CD4-positive, alpha-beta T cell treated with Interleukin-6 at 100 ng/mL for 8 hours (primary cell): Measurements from ENCODE around the gene GALNT15.

Experiments used
- DNase-seq: peaks from one replicate; pipeline ENCODE4 v3.0.0-alpha.2; 2020; ENCODE audit warnings: mixed read lengths, low spot score

GALNT15 gene

DNA sequence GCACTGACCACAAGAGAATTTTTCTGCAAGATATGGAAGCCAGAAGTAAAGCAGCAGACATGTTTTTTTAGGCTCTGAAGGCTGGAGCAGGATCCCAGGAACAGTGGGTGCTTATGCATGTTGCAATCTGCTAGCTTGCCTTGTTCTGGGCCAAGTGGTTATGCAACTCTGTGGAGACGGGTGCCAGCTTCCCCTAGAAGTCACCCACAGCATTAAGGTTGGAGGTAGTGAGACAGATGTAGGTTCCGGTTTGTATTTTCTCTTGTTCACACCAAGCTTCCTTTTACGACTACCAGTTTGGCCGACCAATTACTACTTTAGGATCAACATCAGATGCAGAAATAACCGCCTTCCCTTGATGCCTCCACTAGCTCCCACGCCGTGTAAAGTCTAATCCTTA lies 79.1 kb downstream of the GALNT15 start:
- no peak for DNase-seq

DNA sequence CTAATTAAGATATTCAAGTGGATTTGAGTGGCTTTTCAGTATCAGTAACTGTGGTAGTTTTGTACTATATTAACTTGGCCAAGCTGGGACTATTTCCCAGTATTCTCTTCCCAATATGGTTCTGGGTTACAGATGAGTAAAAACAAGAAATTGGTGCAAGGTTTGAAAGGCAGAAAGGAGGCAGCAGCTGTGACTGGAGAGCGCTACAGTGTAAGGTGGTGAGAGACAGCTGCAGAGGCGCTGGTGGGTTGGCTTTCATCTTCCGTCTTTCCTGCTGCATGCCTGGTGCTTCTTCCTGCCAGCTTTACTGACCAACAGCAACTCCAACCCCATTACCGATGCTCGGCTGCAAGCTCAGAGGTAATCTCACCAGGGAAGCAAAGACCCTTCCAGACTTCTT lies 80.4 kb downstream of the GALNT15 start:
- no peak for DNase-seq

DNA sequence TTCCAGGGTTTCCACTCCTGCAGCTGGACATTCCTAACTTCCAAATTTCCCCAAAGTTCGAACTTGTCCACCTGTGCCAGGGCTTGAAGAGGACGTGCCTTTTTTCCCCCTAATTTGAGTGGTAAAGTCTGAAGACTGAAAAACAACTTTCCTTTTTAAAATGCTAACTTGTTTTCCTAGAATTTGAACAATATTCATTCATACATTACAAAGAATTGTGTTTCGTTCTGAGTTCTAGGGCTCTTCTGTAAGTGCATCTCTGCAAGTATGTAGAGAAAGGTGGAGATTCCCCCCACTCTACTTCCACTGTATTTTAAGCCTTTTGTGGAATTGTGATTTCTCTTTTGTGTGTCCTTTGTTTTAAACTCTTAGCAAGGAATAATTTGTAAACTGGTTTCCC lies 80.8 kb downstream of the GALNT15 start:
- DNase-seq, result no peak

DNA sequence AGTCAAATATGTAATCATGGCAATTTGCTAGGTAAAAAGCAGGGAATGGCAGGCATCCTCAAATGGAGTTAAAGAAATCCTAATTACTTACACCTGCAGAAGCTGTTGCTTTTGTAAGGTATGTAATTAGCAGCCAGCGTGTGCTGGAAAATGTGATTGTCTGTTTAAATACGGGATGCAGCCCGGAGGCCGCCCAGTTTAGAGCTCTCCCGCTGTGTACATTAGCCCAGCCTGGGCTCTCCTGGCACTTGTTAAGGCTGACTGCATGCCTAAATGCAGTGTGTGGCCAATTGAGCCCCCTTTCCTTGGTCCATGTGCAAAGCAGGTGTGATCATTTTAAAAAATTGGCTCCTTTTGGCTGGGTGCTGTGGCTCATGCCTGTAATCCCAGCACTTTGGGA lies 81.2 kb downstream of the GALNT15 start:
- DNase-seq, result no peak

DNA sequence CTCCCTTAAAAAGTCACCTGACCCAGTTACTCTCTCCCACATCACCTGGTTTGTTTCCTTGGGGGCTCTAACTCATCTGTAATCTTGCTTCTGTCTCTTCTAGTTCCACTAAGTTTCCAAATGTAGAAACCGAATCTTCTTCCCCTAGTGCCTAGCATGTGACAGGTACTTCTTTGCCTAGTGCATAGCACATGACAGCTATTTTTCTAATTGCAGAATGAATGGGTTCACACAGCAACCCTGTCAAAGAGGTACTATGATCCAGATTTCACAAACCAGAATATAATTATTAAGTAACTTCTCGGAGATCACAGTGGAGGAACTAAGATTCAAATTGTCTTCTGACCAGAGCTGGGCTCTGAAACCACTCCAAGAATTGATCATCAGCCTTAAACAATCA lies 82.8 kb downstream of the GALNT15 start:
- no peak for DNase-seq

DNA sequence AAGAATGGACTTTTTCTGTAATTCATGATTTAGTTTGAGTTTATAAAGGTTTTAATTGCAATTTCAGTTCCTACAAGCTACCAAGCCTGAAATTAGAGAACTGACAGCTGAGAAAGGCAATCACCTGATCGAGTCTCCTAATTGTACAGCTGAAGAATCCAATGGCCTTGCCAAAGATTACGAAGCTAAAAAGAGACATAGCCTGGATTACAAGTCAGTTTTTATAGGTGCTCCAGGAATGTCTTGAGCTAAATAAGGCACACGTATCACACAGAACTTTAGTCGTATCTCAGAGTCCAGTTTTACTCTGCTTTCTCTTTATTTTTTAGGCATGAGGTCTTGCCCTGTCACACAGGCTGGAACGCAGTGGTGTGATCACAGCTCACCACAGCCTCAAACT lies 83.7 kb downstream of the GALNT15 start:
- DNase-seq, result no peak

DNA sequence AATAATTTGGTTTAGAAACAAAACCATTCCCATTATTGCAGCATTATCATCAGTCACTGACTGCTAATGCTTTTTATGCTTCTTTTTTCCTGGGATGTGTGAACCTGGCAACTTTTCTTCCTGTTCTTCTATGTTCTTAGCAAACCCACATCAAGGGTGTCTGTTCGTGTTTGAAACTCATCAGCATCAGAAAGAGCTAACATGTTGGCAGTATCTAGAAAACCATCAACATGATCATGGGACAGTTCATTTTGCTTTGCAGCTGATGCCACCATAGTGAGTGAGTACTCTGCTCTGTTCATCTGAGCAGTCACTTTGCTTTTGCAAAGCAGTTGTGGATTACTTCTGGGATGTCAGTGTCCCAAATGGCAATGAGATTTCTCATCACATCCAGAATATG lies 84.4 kb downstream of the GALNT15 start:
- no peak for DNase-seq

DNA sequence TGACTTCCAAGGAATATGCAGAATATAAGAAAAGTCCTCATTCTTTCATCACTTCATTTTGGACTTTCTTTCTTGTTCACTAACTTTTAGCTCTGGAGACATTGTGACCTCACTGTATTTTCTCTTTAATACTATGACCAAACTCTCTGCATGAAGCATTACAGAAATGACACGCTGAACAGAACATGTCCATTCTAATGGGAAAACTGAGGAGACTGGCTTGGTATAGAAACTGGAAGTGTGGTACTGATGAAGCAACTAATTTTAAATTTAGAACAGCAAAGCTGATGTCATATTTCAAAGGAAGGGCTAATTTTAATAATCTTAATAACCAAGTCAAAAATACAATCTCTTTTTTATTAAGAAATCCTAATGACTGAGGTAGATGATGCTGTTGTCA lies 85.6 kb downstream of the GALNT15 start:
- DNase-seq, result no peak

DNA sequence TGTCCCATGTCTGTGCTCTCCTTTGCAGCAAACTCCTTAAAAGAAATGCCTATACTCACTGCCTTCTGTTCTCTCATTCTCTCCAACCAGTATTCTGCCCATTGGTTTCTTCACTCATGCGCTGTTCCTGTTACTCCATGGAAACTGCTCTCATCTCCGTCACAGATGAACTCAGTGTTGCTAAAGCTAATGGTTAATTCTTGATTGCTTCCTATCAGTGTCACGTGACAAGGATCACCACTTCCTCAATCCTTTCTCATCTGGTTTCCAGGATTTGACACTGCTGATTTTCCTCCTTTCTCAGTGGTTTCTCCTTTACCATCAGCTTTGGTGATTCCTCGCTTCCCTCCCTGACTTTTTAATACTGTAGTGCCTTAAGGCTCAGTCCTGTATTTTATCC lies 87.7 kb downstream of the GALNT15 start:
- no peak for DNase-seq

DNA sequence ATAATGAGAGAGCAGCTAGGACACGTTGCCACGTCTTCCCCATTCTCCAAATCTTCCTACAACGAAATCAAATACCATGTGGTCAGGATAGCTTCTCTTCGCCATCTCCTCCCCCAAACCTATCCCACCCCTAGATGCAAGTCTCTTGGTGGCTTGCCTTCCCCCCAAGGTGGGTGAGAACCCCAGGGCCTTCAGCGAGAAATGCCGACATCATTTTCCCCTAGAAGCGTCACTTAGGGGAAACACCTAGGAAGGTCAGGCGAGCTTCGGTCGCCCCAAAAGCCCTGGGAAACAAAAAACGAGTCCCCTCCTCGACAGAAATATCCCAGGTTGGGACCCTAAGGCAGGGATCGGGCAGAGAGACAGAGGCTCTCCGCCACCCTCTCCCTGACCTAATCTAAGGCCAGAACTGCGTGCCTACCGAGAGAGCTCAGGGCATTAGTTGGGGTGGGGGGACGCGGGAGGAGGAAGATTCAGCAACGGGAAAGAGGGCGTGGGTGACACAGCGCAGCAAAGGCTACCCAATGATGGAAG lies 89.8 kb downstream of the GALNT15 start:
- no peak for DNase-seq

DNA sequence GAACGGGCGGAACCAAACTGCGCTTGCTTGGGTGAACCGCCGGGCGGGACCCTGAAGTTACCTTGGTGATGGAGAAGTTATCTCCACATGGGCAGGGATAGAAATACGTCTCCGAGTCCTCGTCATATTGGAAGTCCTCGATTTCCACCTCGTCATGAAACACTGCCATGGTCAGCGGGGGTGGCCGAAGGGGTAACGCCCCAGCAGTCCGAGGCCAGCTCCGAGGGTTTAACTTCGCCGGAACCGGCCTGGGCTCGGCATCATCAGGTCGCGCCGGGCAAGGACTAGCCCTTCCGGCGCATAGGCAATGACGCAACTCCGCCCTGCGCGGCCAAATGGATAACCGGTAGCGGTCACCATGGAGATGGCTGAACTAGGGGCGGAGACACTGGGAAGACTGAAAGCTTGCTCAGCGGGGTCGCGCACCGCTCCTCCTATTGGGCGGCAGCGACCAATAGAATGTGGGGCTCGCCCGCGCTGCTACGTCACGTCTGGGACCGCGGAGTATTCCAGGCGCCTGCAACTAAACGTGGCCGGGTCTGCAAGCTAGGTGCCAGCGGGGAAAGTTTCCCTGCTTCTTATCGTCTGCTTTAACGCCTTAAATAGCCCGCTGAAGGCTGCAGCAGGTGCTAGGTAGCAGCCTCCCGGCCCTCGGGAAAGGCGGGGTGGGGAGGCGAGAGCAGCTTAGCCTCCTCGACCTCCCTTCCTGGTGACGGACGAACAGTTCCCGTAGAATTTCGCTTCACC lies 90.4 kb downstream of the GALNT15 start, which contains the start of the genes DPH3 and OXNAD1:
TSS of gene DPH3 (minus strand) at position 236 of the 747 bp plus-strand sequence. CDS start at position 169, 67 bp downstream.
TSS of gene OXNAD1 (plus strand) at position 505 of the 747 bp plus-strand sequence. CDS start 5,741 bp downstream, outside the sequence.
- peak; percentile 98 for DNase-seq

DNA sequence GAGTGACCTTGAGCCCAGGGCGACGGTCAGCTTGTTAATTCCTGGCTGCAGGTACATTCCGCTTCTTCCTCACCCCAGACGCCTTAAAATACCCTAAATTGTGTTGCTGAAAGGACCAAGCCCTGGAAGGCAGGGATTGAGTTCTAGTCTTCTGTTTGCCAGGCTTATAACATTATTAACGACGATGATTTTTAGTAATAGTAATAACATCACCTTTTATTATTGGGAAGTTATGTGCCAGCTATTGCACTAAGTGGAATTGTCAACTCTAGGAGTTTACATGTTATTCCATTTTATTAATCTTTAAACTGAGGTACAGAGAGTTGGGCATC lies 90.9 kb downstream of the GALNT15 start:
- no peak for DNase-seq

DNA sequence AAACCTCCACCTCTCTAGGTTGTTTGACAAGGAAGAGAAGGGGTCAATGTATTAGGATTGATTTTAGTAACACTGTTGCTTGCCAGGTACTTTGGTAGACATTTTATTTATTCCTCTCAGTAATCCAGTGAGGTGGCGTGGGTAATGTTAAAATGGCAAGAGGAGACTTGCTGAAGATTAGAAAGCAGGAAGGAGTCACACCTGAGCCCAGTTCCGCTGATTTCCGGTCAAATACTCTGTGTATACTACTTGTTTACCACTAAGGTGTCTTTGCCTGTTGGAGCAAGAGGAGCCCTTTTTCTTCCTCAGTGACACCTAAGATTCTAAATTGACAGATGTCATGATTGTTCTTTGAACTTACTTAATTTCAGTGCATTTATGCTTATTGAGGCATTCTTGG lies 92.2 kb downstream of the GALNT15 start:
- DNase-seq, result no peak

DNA sequence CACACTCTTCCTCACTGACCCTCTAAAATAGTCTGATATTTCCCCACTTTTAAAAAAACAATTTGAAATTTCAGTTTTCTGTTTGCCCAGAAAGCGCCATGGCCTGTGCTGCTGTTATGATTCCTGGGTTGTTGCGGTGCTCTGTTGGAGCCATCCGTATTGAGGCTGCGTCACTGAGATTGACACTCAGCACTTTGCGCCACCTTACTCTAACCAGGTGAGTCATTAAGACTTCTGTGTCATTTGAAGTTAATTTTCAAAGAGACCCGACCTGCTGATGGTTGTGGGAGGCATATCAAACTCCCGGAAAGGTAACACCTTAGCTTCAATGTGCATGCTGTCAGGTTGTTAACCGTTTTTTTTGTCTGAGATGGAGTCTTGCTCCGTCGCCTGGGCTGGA lies 96.4 kb downstream of the GALNT15 start:
- DNase-seq, result no peak

DNA sequence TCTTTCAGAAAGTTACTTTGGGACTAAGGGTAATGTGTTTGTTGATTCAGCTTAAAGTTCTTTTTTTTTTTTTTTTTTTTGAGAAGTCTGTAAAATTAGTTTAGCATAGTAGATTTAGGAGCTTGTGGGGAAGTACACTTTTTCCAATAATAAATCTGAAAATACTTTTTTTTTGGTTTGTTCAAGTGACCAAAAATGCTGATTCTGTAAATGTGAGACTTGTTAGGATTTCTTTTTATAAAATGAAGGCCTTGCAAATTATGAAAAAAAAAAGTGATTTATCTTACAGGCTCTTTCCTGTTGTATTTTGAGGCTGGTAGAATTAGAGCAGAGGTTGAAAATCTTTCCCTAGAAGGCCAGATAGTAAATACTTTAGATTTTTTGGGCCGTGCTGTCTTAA lies 98.1 kb downstream of the GALNT15 start:
- no peak for DNase-seq

DNA sequence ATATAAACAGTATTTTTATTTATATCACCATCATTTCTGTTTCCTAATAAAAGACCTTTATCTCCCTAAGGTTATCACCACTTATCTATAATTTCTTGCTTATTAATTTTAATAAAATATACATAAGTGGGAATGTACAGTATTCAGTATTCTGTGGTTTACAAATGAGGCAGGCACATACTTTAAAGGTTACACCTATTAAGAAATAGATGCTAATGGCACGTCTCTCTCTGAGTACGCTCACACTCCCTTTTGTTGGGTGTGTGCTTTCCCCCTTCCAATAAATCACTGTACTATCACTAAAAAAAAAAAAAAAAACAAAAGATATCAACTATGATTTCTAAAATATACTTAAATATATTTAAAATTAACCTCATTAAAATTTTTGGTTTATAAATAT lies 99.4 kb downstream of the GALNT15 start:
- no peak for DNase-seq

DNA sequence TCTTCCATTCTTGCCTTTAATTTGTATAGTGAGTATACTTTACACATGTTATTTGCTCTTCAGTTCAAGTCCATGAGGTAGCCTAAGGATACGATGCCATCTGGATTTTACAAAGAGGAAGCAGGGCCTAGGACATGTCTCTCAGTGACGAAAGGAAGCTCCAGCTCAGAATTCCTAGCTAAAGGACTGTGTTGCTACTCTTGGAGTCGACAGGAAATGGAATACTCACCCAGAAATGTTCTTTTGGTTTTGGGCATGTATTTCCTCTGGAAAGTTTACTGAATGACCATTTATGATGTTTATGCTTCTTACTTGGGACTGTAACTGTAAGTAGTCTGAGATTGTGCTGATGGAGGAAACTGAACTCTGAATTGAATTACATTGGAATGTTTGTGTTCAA lies 103.0 kb downstream of the GALNT15 start:
- no peak for DNase-seq

DNA sequence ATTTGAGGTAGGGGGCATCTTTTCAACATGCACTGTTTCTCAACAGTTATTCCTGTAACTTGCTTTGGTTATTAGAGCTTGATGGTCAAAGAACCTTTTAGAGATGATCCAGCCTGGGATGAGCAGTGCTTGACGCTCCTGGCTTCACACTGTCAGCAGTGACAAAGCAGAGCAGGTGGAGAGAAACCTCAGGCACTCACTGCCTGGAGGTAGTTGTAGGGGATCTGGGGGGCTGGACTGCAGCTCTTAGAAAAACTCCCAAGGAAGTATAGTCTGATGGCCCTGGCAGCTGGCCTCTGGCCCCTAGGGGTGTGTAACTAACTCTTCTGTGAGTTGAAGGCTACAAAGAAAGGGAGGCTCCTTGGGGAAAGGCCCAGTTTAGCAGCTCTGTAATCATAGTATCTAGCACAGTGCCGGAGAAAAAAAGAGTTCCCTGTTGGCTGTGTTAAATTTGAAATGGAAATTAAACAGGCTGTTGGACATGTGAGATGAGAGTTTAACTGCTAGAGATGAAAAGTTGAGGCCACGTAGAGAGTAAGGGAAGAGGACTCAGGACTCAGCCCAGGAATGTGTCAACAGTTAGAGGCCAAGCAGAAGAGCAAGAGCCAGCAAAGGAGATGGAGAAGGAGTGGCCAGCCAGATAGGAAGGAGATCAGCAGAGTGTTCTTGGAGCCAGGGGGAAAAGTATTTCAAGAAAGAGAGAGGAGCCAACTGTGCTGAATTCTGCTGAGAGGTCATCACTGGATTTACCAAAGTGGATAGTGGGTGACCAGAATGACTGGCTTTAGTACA lies 104.7 kb downstream of the GALNT15 start:
- DNase-seq, result no peak

DNA sequence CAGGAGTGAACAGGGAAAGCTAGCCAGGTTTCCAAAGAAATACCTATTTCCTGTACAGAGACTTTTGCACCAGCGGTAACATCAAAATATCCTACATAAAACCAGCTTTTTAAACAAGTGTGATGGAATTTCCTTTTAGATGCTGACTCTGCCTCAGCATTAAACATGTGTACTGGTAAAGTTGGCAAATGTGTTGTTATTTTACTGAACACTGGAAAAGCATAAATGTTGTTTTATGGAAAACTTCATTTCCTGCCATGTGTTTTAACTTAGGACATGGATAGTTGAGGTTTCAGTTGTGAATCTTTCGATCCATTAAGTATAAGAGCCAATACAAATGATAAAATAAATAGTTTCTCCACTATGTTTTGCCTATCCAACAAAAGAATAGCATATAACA lies 106.2 kb downstream of the GALNT15 start:
- no peak for DNase-seq
